Natural killer cell treated with Interleukin-12 subunit alpha and Interleukin-12 subunit beta and Interleukin-15 and Interleukin-18, amount 100 ng/mL, for 72 hours (primary cell): Measurements from ENCODE around the gene FAF1. TPM values are rescaled to one million over a fixed set of nuclear protein-coding genes. Genes with fewer than 3 reads are reported as not detected.

Source experiments
- ATAC-seq, 2 donors: fragments of 150-1000 bp; cut with Tn5 transposase in 1 of 2; sonication (Bioruptor Pico), chemical (Tn5 transposase) in 1 of 2; 2 replicates each; pipeline ENCODE4 v1.10.0; 2021
- DNase-seq: peaks from one replicate; pipeline ENCODE4 v3.0.0; 2022; ENCODE audit warnings: low spot score
- H3K27ac Mint-ChIP-seq, 2 donors: 1 replicate in 1 of 2; 2 replicates in 1 of 2; pipeline ENCODE4 v1.8.0; 2022; ENCODE audit warnings: mixed read lengths in 2 of 2, mild to moderate bottlenecking in 1 of 2, moderate library complexity in 1 of 2
- H3K27me3 Mint-ChIP-seq, 2 donors: 1 replicate in 1 of 2; 2 replicates in 1 of 2; pipeline ENCODE4 v1.8.0; 2022; ENCODE audit warnings: mixed read lengths in 2 of 2
- H3K36me3 Mint-ChIP-seq: one replicate; pipeline ENCODE4 v1.8.0; 2022; ENCODE audit warnings: mixed read lengths
- H3K4me1 Mint-ChIP-seq, 2 donors: 1 replicate in 1 of 2; 2 replicates in 1 of 2; pipeline ENCODE4 v1.8.0; 2022; ENCODE audit warnings: low read depth in 2 of 2, mixed read lengths in 2 of 2, mild to moderate bottlenecking in 1 of 2
- H3K4me3 Mint-ChIP-seq: one replicate; pipeline ENCODE4 v1.8.0; 2022; ENCODE audit warnings: mixed read lengths
- H3K9me3 Mint-ChIP-seq: 2 replicates; pipeline ENCODE4 v1.8.0; 2022; ENCODE audit warnings: mixed read lengths
- total RNA-seq, 2 donors: library from RNA; stranded (reverse); gene quantifications; one replicate each; pipeline ENCODE4 v1.2.3, GENCODE V29; 2022

Gene FAF1
- total RNA-seq, 2 donors from 2014 or later, result 77.9 to 84.9 TPM

- Mint-ChIP-seq H3K4me1 (no peaks in the 10 kb centered on the region), H3K27ac (no peak overlapping the region), H3K4me3 (no peak overlapping the region), H3K9me3 (no peaks in the 10 kb centered on the region), H3K27me3 (no peaks in the 10 kb centered on the region), H3K36me3 (no peaks in the 10 kb centered on the region)
- DNase-seq, result no peak
- no peak for ATAC-seq
These were observed 292.2 kb downstream of the FAF1 start for GRCh38 chr1:50667710-50668356.

- Mint-ChIP-seq H3K9me3 (no peaks in the 10 kb centered on the region), H3K27ac (no peak overlapping the region), H3K4me3 (no peak overlapping the region), H3K36me3 (no peaks in the 10 kb centered on the region), H3K4me1 (no peaks in the 10 kb centered on the region), H3K27me3 (no peaks in the 10 kb centered on the region)
- ATAC-seq (no peak), DNase-seq (no peak)
These were observed 292.8 kb downstream of the FAF1 start for GRCh38 chr1:50667272-50667671.

- ATAC-seq (no peak), DNase-seq (no peak)
- no peaks in the 10 kb centered on the region for H3K9me3 Mint-ChIP-seq
- H3K4me3 Mint-ChIP-seq, result no peak overlapping the region
- no peaks in the 10 kb centered on the region for H3K36me3 Mint-ChIP-seq
- H3K27me3 Mint-ChIP-seq, result no peaks in the 10 kb centered on the region
- H3K27ac Mint-ChIP-seq, result no peak overlapping the region
- no peaks in the 10 kb centered on the region for H3K4me1 Mint-ChIP-seq
These were observed 293.2 kb downstream of the FAF1 start for GRCh38 chr1:50666849-50667248.

- DNase-seq (no peak), ATAC-seq (no peak)
- Mint-ChIP-seq H3K4me3 (no peak overlapping the region), H3K36me3 (no peaks in the 10 kb centered on the region), H3K27ac (no peak overlapping the region), H3K4me1 (no peaks in the 10 kb centered on the region), H3K27me3 (no peaks in the 10 kb centered on the region), H3K9me3 (no peaks in the 10 kb centered on the region)
These were observed 294.7 kb downstream of the FAF1 start for GRCh38 chr1:50665413-50665812.

- H3K27me3 Mint-ChIP-seq, result no peaks in the 10 kb centered on the region
- no peak for DNase-seq
- H3K9me3 Mint-ChIP-seq, result no peaks in the 10 kb centered on the region
- H3K4me3 Mint-ChIP-seq, result no peak overlapping the region
- no peak for ATAC-seq
- peaks cover 0 to 7% of the 10 kb centered on the region in 2 donors for H3K4me1 Mint-ChIP-seq
- H3K27ac Mint-ChIP-seq, result no peak overlapping the region
- H3K36me3 Mint-ChIP-seq, result no peaks in the 10 kb centered on the region
These were observed 298.4 kb downstream of the FAF1 start for GRCh38 chr1:50661626-50662025.

GRCh38 chr1:50659107-50659662 lies 300.9 kb downstream of the FAF1 start:
- ATAC-seq (no peak), DNase-seq (no peak)
- Mint-ChIP-seq H3K4me3 (no peak overlapping the region), H3K9me3 (no peaks in the 10 kb centered on the region), H3K27ac (no peak overlapping the region), H3K27me3 (no peaks in the 10 kb centered on the region), H3K36me3 (no peaks in the 10 kb centered on the region), H3K4me1 (peaks cover 0 to 7% of the 10 kb centered on the region in 2 donors)

- Mint-ChIP-seq H3K4me1 (peaks cover 0 to 7% of the 10 kb centered on the region in 2 donors), H3K27me3 (no peaks in the 10 kb centered on the region), H3K36me3 (no peaks in the 10 kb centered on the region), H3K4me3 (no peak overlapping the region), H3K9me3 (no peaks in the 10 kb centered on the region), H3K27ac (no peak overlapping the region)
- DNase-seq (no peak), ATAC-seq (no peak)
These were observed 301.5 kb downstream of the FAF1 start for GRCh38 chr1:50658459-50659076.

GRCh38 chr1:50656931-50657330 lies 303.1 kb downstream of the FAF1 start:
- no peaks in the 10 kb centered on the region for H3K36me3 Mint-ChIP-seq
- H3K27me3 Mint-ChIP-seq, result no peaks in the 10 kb centered on the region
- DNase-seq (no peak), ATAC-seq (no peak)
- H3K4me3 Mint-ChIP-seq, result no peak overlapping the region
- H3K4me1 Mint-ChIP-seq, result peaks cover 0 to 7% of the 10 kb centered on the region in 2 donors
- H3K9me3 Mint-ChIP-seq, result no peaks in the 10 kb centered on the region
- no peak overlapping the region for H3K27ac Mint-ChIP-seq

GRCh38 chr1:50651476-50652263 lies 308.4 kb downstream of the FAF1 start:
- DNase-seq, result no peak
- H3K9me3 Mint-ChIP-seq, result no peaks in the 10 kb centered on the region
- no peaks in the 10 kb centered on the region for H3K36me3 Mint-ChIP-seq
- peaks cover 0 to 3% of the 10 kb centered on the region in 2 donors for H3K4me1 Mint-ChIP-seq
- H3K27me3 Mint-ChIP-seq, result no peaks in the 10 kb centered on the region
- H3K4me3 Mint-ChIP-seq, result no peak overlapping the region
- H3K27ac Mint-ChIP-seq, result no peak overlapping the region
- no peak for ATAC-seq

- Mint-ChIP-seq H3K27me3 (no peaks in the 10 kb centered on the region), H3K4me3 (no peak overlapping the region), H3K4me1 (peaks cover 0 to 3% of the 10 kb centered on the region in 2 donors), H3K36me3 (no peaks in the 10 kb centered on the region), H3K9me3 (no peaks in the 10 kb centered on the region), H3K27ac (no peak overlapping the region)
- DNase-seq, result no peak
- ATAC-seq, result no peak
These were observed 313.5 kb downstream of the FAF1 start for GRCh38 chr1:50646526-50646925.

GRCh38 chr1:50645139-50645538 lies 314.9 kb downstream of the FAF1 start:
- H3K4me1 Mint-ChIP-seq, result peaks cover 0 to 3% of the 10 kb centered on the region in 2 donors
- H3K9me3 Mint-ChIP-seq, result no peaks in the 10 kb centered on the region
- no peak overlapping the region for H3K27ac Mint-ChIP-seq
- H3K36me3 Mint-ChIP-seq, result no peaks in the 10 kb centered on the region
- DNase-seq (no peak), ATAC-seq (no peak)
- no peak overlapping the region for H3K4me3 Mint-ChIP-seq
- no peaks in the 10 kb centered on the region for H3K27me3 Mint-ChIP-seq

GRCh38 chr1:50644447-50645105 lies 315.5 kb downstream of the FAF1 start:
- DNase-seq (no peak), ATAC-seq (no peak)
- Mint-ChIP-seq H3K36me3 (no peaks in the 10 kb centered on the region), H3K4me3 (no peak overlapping the region), H3K4me1 (peaks cover 0 to 3% of the 10 kb centered on the region in 2 donors), H3K27ac (no peak overlapping the region), H3K27me3 (no peaks in the 10 kb centered on the region), H3K9me3 (no peaks in the 10 kb centered on the region)

- no peak for DNase-seq
- peaks cover 3 to 8% of the 10 kb centered on the region in 2 donors for H3K4me1 Mint-ChIP-seq
- no peaks in the 10 kb centered on the region for H3K27me3 Mint-ChIP-seq
- H3K27ac Mint-ChIP-seq, result no peak overlapping the region
- no peak for ATAC-seq
- no peaks in the 10 kb centered on the region for H3K36me3 Mint-ChIP-seq
- H3K4me3 Mint-ChIP-seq, result no peak overlapping the region
- no peaks in the 10 kb centered on the region for H3K9me3 Mint-ChIP-seq
These were observed 322.6 kb downstream of the FAF1 start for GRCh38 chr1:50637460-50637859.
